Measurements from ENCODE around the gene WFDC10B.
"Not testable (repeated sequence)": the region's sequence is repeated elsewhere in the genome, so short reads cannot be mapped to it uniquely, and the experiment has no call there.

The WFDC10B gene

GRCh38 chr20:45649312-45649863 lies 55.4 kb downstream of the WFDC10B start:
- DNase-seq (ENCODE audit: low read depth in 1 of 2, low spot score in 1 of 2), result no peak
- H3K27me3 ChIP-seq (ENCODE audit: insufficient read depth, poor library complexity, severe bottlenecking), result no peaks in the 10 kb centered on the region
- no peak overlapping the region for H3K27ac ChIP-seq (replicated peaks)
- no peak overlapping the region for H3K4me3 ChIP-seq (replicated peaks; ENCODE audit: insufficient read depth, low read length)
- TF ChIP-seq GABPA (IDR thresholded peaks at IDR 0.05; ENCODE audit: low read depth) (no peak), POLR2AphosphoS5 (IDR thresholded peaks at IDR 0.05; ENCODE audit: low read depth) (no peak), REST (IDR thresholded peaks at IDR 0.05; ENCODE audit: insufficient replicate concordance, low read depth) (no peak), CTCF (IDR thresholded peaks at IDR 0.05; ENCODE audit: insufficient read depth, low read length) (no peak), SPI1 (IDR thresholded peaks at IDR 0.05; ENCODE audit: borderline replicate concordance, low read depth) (no peak)

- no peak overlapping the region for H3K4me3 ChIP-seq (replicated peaks; ENCODE audit: insufficient read depth, low read length)
- no peak overlapping the region for H3K27ac ChIP-seq (replicated peaks)
- H3K27me3 ChIP-seq (ENCODE audit: insufficient read depth, poor library complexity, severe bottlenecking), result no peaks in the 10 kb centered on the region
- no peak for TF ChIP-seq REST (IDR thresholded peaks at IDR 0.05; ENCODE audit: insufficient replicate concordance, low read depth)
- TF ChIP-seq CTCF (IDR thresholded peaks at IDR 0.05; ENCODE audit: insufficient read depth, low read length), result no peak
- TF ChIP-seq POLR2AphosphoS5 (IDR thresholded peaks at IDR 0.05; ENCODE audit: low read depth), result no peak
- no peak for TF ChIP-seq SPI1 (IDR thresholded peaks at IDR 0.05; ENCODE audit: borderline replicate concordance, low read depth)
- DNase-seq (ENCODE audit: low read depth in 1 of 2, low spot score in 1 of 2), result no peak
These were observed 57.3 kb downstream of the WFDC10B start for GRCh38 chr20:45647441-45648050.

GRCh38 chr20:45646875-45647274 lies 57.9 kb downstream of the WFDC10B start:
- H3K27ac ChIP-seq (replicated peaks), result no peak overlapping the region
- H3K4me3 ChIP-seq (replicated peaks; ENCODE audit: insufficient read depth, low read length), result no peak overlapping the region
- no peak for DNase-seq (ENCODE audit: low read depth in 1 of 2, low spot score in 1 of 2)
- no peaks in the 10 kb centered on the region for H3K27me3 ChIP-seq (ENCODE audit: insufficient read depth, poor library complexity, severe bottlenecking)
- TF ChIP-seq POLR2AphosphoS5 (IDR thresholded peaks at IDR 0.05; ENCODE audit: low read depth), result no peak
- no peak for TF ChIP-seq CTCF (IDR thresholded peaks at IDR 0.05; ENCODE audit: insufficient read depth, low read length)
- no peak for TF ChIP-seq REST (IDR thresholded peaks at IDR 0.05; ENCODE audit: insufficient replicate concordance, low read depth)
- no peak for TF ChIP-seq SPI1 (IDR thresholded peaks at IDR 0.05; ENCODE audit: borderline replicate concordance, low read depth)
- no peak for TF ChIP-seq GABPA (IDR thresholded peaks at IDR 0.05; ENCODE audit: low read depth)

GRCh38 chr20:45645869-45646268 lies 59.0 kb downstream of the WFDC10B start:
- not testable (repeated sequence) for H3K27me3 ChIP-seq (ENCODE audit: insufficient read depth, poor library complexity, severe bottlenecking); DNase-seq (ENCODE audit: low read depth in 1 of 2, low spot score in 1 of 2); H3K27ac ChIP-seq (replicated peaks); H3K4me3 ChIP-seq (replicated peaks; ENCODE audit: insufficient read depth, low read length)

- not testable (repeated sequence) for H3K4me3 ChIP-seq (replicated peaks; ENCODE audit: insufficient read depth, low read length); H3K27me3 ChIP-seq (ENCODE audit: insufficient read depth, poor library complexity, severe bottlenecking); H3K27ac ChIP-seq (replicated peaks); DNase-seq (ENCODE audit: low read depth in 1 of 2, low spot score in 1 of 2)
These were observed 63.7 kb downstream of the WFDC10B start for GRCh38 chr20:45641076-45641475.

All from HL-60 (cell line).